BJ (cell line): Measurements from ENCODE around the gene CBLN3. TPM values are rescaled to one million over a fixed set of nuclear protein-coding genes. Genes with fewer than 3 reads are reported as not detected.

Experiments used
- CTCF ChIA-PET: fragments of 350-600 bp; formaldehyde crosslinking; extraction: SDS; loops from one replicate; lab custom pipeline; 2021; ENCODE audit warnings: antibody characterized with exemption, inconsistent platforms; lab: Yijun Ruan, JAX
- POLR2A ChIA-PET: fragments of 300-600 bp; sonication (Branson Sonifier 250); formaldehyde crosslinking; extraction: SDS; loops from one replicate; lab custom pipeline; 2021; ENCODE audit warnings: antibody characterized with exemption; lab: Charles Lee
- DNase-seq: peaks from one replicate; pipeline ENCODE4 v3.0.0-alpha.2; 2011; ENCODE audit warnings: low read depth
- H3K27me3 ChIP-seq: 2 replicates; pipeline ENCODE4 v1.6.0; 2011; ENCODE audit warnings: low read length; ENCODE audit not compliant: control insufficient read depth, insufficient read depth
- H3K36me3 ChIP-seq: 2 replicates; pipeline ENCODE4 v1.5.1; 2011; ENCODE audit warnings: low read length; ENCODE audit not compliant: control insufficient read depth, insufficient read depth
- H3K4me3 ChIP-seq: 2 replicates; pipeline ENCODE4 v1.5.1; 2011; ENCODE audit warnings: low read depth, mild to moderate bottlenecking, control low read depth, low read length
- polyA plus RNA-seq: library from polyadenylated mRNA; depleted of rRNA; stranded (reverse); fragments of >200 nt; gene quantifications from 2 replicates; pipeline ENCODE4 v1.2.3, GENCODE V29; 2011
- TF ChIP-seq, protein P1 (sequence below): IDR thresholded peaks from 2 replicates; pipeline ENCODE4 v1.5.1; 2011; ENCODE audit warnings: low read depth, mild to moderate bottlenecking, control low read depth, inconsistent platforms, low read length, moderate library complexity; ENCODE audit not compliant: insufficient read depth

CBLN3 gene
- polyA plus RNA-seq, 1 experiment, result 8.6 TPM

DNA sequence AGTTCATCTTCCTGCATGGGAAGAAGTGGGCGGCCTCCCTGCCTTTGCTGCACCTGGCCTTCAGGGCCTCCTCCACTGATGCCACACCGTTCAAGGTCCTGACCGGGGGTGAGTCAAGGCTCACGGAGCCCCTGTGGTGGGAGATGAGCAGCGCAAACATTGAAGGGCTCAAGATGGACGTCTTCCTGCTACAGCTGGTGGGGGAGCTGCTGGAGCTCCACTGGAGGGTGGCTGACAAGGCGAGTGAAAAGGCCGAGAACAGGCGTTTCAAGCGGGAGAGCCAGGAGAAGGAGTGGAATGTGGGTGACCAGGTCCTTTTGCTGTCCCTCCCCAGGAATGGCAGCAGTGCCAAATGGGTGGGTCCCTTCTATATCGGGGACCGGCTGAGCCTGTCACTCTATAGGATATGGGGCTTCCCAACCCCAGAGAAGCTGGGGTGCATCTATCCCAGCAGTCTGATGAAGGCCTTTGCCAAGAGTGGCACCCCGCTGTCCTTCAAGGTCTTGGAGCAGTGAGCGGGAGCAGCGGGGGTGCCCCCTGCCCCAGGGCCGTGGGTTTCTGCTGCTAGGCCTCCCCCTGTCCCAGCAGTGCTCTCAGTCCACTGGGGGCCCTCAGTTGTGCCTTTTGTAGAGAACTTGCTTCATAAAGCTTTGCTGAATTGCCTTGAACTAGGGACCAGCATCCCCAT, 12.4 kb downstream of the CBLN3 start:
- POLR2A ChIA-PET, result no interaction called here
- Histone ChIP-seq H3K36me3 (peaks cover 3% of the 10 kb centered on the region; the same call in 1 of the 2 replicates), H3K27me3 (peaks cover 2% of the 10 kb centered on the region; the same call in 1 of the 2 replicates), H3K4me3 (no peak overlapping the region)
- DNase-seq, result no peak
- TF ChIP-seq, protein P1, sequence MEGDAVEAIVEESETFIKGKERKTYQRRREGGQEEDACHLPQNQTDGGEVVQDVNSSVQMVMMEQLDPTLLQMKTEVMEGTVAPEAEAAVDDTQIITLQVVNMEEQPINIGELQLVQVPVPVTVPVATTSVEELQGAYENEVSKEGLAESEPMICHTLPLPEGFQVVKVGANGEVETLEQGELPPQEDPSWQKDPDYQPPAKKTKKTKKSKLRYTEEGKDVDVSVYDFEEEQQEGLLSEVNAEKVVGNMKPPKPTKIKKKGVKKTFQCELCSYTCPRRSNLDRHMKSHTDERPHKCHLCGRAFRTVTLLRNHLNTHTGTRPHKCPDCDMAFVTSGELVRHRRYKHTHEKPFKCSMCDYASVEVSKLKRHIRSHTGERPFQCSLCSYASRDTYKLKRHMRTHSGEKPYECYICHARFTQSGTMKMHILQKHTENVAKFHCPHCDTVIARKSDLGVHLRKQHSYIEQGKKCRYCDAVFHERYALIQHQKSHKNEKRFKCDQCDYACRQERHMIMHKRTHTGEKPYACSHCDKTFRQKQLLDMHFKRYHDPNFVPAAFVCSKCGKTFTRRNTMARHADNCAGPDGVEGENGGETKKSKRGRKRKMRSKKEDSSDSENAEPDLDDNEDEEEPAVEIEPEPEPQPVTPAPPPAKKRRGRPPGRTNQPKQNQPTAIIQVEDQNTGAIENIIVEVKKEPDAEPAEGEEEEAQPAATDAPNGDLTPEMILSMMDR, result no peak
- CTCF ChIA-PET, result interaction anchor here (1.4 to 2.3 kb wide), 3 partner anchors 15 to 90 kb away, joined by 3 to 8 read pairs (median 7); no protein-coding TSS in a partner anchor

GRCh38 chr14:24416254-24416931, 13.1 kb downstream of the CBLN3 start:
- ChIA-PET CTCF (interaction anchor here (1.9 to 2.3 kb wide), 2 partner anchors 15 to 89 kb away, joined by 7 to 8 read pairs; no protein-coding TSS in a partner anchor), POLR2A (no interaction called here)
- Histone ChIP-seq H3K36me3 (peaks cover 3% of the 10 kb centered on the region; the same call in 1 of the 2 replicates), H3K4me3 (no peak overlapping the region), H3K27me3 (peaks cover 2% of the 10 kb centered on the region; the same call in 1 of the 2 replicates)
- TF ChIP-seq, protein P1, result no peak
- DNase-seq, result no peak

GRCh38 chr14:24415421-24416253, 13.8 kb downstream of the CBLN3 start:
- Histone ChIP-seq H3K27me3 (peaks cover 2% of the 10 kb centered on the region; the same call in 1 of the 2 replicates), H3K36me3 (peaks cover 3% of the 10 kb centered on the region; the same call in 1 of the 2 replicates), H3K4me3 (no peak overlapping the region)
- POLR2A ChIA-PET, result no interaction called here
- CTCF ChIA-PET, result interaction anchor here (2.3 to 9.7 kb wide), 2 partner anchors 16 to 84 kb away, joined by 8 to 107 read pairs; partner anchors contain the start of gene ADCY4
- TF ChIP-seq, protein P1, result no peak
- DNase-seq, result no peak

DNA sequence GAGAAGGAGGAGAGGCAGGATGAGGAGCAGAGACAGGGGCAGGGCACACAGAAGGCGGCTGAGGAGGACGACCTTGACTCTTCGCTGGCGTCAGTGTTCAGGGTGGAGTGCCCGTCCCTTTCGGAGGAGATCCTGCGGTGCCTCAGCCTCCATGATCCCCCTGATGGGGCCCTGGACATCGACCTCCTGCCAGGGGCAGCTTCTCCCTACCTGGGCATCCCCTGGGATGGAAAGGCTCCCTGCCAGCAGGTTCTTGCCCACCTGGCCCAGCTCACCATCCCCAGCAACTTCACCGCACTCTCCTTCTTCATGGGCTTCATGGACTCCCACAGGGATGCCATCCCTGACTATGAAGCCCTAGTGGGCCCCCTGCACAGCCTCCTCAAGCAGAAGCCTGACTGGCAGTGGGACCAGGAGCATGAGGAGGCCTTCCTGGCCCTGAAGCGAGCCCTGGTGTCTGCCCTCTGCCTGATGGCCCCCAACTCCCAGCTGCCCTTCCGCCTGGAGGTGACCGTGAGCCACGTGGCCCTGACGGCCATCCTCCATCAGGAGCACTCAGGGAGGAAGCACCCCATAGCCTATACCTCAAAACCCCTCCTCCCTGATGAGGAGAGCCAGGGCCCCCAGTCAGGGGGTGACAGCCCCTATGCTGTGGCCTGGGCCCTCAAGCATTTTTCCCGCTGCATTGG, 14.6 kb downstream of the CBLN3 start:
- TF ChIP-seq, protein P1, result no peak
- POLR2A ChIA-PET, result no interaction called here
- no peak for DNase-seq
- H3K4me3 ChIP-seq, result no peak overlapping the region
- peaks cover 2% of the 10 kb centered on the region; the same call in 1 of the 2 replicates for H3K27me3 ChIP-seq
- peaks cover 3% of the 10 kb centered on the region; the same call in 1 of the 2 replicates for H3K36me3 ChIP-seq
- CTCF ChIA-PET, result interaction anchor here (1.6 to 9.7 kb wide), 3 partner anchors 11 to 84 kb away, joined by 8 to 107 read pairs (median 9); partner anchors contain the start of gene ADCY4
